ENCODE data around the gene RGS5.

RGS5 gene

GRCh38 chr1:163102590-163102989, 100.1 kb downstream of the RGS5 start:
- TF ChIP-seq ZNF274 (IDR thresholded peaks at IDR 0.05; ENCODE audit: low read depth, low read length) = no peak
- no peak overlapping the region for H3K4me3 ChIP-seq (ENCODE audit: low read length)

- no peak for TF ChIP-seq ZNF274 (IDR thresholded peaks at IDR 0.05; ENCODE audit: low read depth, low read length)
Measured at GRCh38 chr1:163095213-163095612, 107.5 kb downstream of the RGS5 start.

DNA sequence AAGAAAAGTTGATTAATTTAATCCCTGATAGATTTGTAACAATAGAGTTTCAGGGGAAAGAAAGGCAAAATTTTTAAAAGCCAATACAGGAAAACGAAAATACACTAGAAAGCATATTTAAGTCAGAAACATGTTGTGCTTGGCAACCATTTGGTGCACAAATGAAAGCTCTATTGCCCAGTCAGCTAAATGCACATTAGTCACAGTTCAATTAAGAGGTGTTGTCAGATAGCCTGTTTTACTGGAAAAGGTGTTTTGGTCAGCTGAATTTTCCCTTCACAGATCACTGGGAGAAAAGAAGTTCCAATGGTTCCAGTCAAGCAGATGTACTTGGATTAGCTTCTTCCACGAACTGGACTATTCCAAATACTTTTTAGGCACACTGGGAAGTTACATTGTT, 108.1 kb downstream of the RGS5 start:
- no peak for TF ChIP-seq ZNF274 (IDR thresholded peaks at IDR 0.05; ENCODE audit: low read depth, low read length)
- no peak overlapping the region for H3K4me3 ChIP-seq (ENCODE audit: low read length)

More at GRCh38 chr1:163095213-163095612, 107.5 kb downstream of the RGS5 start:
- no peak overlapping the region for H3K4me3 ChIP-seq (ENCODE audit: low read length)

DNA sequence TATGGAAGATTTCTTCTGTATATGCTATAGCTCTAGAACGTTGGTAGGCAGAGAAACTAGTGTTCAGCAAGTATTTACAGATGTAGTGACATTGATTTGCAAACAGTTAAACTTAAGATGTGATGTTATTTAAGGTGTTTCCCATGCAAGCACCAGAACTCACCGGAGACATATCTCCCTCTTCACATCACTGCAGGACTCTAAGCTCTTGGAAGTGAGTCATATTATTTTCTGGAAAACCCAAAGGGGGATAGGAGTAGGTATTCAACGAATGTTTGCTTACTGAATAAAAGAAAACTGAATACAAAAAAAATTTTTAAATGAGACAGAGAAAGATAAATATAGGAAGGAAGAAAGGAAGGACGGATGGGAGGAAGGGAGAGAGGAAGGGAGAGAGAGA, 108.5 kb downstream of the RGS5 start:
- H3K4me3 ChIP-seq (ENCODE audit: low read length) = no peak overlapping the region
- TF ChIP-seq ZNF274 (IDR thresholded peaks at IDR 0.05; ENCODE audit: low read depth, low read length) = no peak

DNA sequence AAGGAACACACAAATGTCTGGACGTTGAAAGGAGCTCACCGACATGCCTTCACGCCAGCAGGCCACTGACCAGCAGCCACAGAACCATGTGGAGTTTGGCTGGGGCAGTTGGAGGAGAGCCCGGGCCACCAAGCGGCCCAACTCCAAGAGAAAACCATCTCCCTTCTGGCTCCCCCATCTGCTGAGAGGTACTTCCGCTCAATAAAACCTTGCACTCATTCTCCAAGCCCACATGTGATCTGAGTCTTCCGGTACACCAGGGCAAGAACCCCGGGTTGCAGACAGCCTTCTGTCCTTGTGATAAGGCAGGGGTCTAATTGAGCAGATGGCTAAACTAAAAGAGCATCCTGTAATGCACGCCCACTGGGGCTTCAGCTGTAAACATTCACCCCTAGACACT, 109.1 kb downstream of the RGS5 start:
- no peak for TF ChIP-seq ZNF274 (IDR thresholded peaks at IDR 0.05; ENCODE audit: low read depth, low read length)
- H3K4me3 ChIP-seq (ENCODE audit: low read length) = no peak overlapping the region

DNA sequence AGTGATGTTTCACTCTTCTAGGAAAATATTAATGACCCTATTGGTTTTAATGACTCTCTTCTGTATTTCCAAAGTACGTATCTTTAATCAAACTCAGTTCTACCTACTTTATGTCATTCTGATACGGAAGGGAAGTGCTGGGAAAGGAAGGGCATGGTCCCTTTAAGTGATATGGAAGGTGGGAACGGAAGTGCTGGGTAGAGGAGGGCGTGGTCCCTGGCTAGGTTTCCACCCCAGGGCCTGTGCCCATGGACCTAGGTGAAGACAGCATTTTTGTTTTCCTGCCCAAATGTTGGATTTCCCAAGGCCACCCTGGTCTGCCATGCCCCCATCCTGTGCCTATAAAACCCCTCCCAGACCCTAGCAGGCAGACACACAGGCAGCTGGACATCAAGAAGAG, 109.5 kb downstream of the RGS5 start:
- no peak overlapping the region for H3K4me3 ChIP-seq (ENCODE audit: low read length)
- no peak for TF ChIP-seq ZNF274 (IDR thresholded peaks at IDR 0.05; ENCODE audit: low read depth, low read length)
